ENCODE results near the gene RNF168.
"Not testable (repeated sequence)": the region's sequence is repeated elsewhere in the genome, so short reads cannot be mapped to it uniquely, and the experiment has no call there.

Gene RNF168

GRCh38 chr3:196514350-196514716 lies 10.8 kb upstream of the RNF168 start:
- no peak for DNase-seq

DNA sequence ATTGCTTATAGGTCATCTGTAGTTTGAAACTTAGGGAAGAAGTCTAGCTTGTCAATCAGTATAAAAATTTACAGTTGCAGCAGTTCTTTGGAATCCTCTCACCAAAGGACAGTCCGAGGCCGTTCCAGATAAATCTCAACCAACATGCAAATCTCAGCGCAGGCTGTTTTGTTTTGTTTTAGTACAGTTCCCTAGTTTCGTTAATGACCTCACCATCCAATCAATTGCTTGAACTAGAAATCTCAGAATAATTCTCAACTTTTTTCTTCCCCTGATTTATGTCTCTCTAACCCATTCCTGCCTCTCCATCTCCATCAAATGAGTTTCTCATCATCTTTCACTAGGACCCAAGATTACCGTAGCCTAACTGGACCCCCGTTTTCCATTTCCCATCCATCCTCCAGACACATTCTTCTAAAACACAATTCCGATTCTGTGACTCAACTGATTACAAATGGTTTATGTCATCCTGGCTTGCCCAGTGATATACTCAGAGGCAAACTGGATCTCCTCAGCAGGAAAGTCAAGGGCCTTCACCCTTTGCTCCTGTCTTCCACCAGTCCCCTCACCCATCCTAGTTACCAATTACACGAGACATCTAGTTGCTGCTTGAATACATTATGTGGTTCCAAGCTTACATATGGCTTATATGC lies 10.3 kb upstream of the RNF168 start:
- DNase-seq = peak; percentile 63

DNA sequence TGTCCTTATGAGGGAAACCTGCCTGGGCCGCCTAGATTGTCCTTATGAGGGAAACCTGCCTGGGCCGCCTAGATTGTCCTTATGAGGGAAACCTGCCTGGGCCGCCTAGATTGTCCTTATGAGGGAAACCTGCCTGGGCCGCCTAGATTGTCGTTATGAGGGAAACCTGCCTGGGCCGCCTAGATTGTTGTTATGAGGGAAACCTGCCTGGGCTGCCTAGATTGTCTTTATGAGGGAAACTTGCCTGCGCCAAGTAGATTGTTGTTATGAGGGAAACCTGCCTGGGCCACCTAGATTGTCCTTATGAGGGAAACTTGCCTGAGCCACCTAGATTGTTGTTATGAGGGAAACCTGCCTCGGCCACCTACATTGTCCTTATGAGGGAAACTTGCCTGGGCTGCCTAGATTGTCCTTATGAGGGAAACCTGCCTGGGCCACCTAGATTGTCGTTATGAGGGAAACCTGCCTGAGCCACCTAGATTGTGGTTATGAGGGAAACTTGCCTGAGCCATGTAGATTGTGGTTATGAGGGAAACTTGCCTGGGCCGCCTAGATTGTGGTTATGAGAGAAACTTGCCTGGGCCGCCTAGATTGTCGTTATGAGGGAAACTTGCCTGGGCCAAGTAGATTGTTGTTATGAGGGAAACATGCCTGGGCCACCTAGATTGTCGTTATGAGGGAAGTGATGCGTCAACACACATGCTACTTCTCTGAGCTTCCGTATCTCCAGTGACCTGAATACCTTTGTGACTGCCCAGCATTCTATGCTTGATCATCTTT lies 8.3 kb upstream of the RNF168 start:
- not testable (repeated sequence) for DNase-seq

DNA sequence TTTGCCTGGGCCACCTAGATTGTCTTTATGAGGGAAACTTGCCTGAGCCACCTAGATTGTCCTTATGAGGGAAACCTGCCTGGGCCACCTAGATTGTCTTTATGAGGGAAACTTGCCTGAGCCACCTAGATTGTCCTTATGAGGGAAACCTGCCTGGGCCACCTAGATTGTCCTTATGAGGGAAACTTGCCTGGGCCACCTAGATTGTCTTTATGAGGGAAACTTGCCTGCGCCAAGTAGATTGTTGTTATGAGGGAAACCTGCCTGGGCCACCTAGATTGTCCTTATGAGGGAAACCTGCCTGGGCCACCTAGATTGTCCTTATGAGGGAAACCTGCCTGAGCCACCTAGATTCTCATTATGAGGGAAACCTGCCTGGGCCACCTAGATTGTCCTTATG lies 7.5 kb upstream of the RNF168 start:
- DNase-seq = not testable (repeated sequence)

DNA sequence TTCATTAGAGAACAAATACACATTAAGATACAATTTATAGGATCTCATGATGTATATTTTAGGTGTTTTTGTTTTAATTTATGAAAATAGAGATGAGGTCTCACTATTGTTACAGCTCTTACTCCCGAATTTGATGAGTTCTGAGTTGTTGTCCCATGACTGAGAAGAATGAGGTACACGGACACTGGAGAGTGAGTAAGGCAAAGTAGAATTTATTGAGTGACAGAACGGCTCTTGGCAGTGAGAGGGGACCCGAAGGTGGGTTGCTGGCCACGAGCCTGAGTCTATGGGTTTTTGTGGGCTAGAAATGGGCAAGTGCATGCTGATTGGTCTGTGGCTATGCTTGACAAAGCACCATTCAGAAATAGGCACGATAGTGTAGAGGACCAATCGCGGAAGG lies 3.1 kb upstream of the RNF168 start:
- no peak for DNase-seq

GRCh38 chr3:196504556-196504955 lies 988 bp upstream of the RNF168 start:
- no peak for DNase-seq

DNA sequence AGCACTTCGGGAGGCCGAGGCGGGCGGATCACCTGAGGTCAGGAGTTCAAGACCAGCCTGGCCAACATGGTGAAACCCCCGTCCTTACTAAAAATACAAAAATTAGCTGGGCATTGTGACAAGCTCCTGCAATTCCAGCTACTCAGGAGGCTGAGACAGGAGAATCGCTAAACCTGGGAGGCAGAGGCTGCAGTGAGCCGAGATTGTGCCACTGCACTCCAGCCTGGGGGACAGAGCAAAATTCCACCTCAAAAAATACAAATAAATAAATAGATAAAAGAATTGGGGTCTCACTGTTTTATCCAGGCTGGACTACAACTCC lies 470 bp upstream of the RNF168 start:
- not testable (repeated sequence) for DNase-seq

- DNase-seq = peak; percentile 94
These were observed 783 bp downstream of the RNF168 start for GRCh38 chr3:196502775-196503195.

DNA sequence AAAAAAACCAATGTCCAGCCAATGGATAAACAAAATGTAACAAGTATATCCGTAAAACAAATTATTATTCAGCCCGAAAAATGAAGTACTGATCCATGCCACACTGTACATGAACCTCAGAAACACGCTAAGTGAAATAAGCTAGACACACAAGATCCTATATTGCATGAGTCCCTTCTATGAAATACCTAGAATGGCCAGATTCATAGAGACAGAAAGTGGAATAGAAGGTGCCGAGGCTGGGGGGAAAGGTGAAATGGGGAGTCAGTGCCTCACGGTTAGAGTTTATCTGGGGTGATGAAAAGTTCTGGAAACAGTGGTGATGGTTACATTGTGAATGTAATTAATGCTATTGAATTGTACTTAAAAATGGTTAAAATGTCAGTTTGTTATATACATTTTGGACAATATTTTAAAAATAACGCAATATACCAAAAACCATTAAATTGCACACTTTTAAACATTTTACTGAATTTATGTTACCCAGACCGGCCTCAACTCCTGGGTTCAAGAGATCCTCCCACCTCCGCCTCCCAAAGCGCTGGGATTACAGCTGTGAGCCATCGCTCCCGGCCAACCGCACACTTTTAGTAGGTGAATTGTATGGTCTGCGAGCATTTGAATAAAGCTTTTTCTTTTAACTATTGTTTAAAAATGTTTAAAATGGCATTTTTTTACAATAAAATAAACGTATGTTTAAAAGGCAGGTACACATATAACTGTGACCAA lies 2.1 kb downstream of the RNF168 start:
- peak; percentile 24 for DNase-seq

GRCh38 chr3:196499807-196500524 lies 3.6 kb downstream of the RNF168 start:
- no peak for DNase-seq

- DNase-seq = no peak
These were observed 4.5 kb downstream of the RNF168 start for GRCh38 chr3:196499061-196499460.

GRCh38 chr3:196498297-196498696 lies 5.3 kb downstream of the RNF168 start:
- DNase-seq = no peak

DNA sequence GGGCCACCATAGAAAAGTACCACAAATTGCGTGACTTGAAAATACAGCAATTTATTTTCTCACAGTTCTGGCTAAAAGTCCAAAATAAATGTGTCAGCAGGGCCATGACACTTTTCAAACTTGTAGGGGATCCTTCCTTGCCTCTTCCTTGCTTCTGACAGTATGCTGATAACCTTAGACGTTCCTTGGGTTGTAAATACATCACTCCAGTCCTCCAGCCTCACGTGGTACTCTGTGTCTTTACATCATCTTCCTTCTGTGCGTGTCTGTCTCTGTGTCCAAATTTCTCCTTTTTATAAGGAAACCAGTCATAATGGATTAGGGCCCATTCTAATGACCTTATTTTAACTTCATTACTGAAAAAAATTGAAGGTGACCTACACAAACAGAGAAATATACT lies 7.4 kb downstream of the RNF168 start:
- no peak for DNase-seq

DNA sequence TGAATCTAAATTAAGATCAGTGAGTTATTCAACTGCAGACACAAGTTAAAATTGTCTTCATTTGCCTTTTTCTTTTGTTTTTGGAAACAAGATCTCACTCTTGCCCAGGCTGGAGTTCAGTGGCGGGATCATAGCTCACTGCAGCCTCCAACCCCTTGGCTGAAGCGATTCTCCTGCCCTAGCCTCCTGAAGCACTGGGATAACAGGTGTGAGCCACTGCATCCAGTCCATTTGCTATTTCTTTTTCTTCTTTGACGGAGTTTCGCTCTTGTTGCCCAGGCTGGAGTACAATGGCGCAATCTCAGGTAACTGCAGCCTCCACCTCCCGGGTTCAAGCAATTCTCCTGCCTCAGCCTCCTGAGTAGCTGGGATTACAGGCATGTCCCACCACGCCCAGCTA lies 10.3 kb downstream of the RNF168 start:
- no peak for DNase-seq

- DNase-seq = no peak
These were observed 11.5 kb downstream of the RNF168 start for GRCh38 chr3:196492080-196492479.

DNA sequence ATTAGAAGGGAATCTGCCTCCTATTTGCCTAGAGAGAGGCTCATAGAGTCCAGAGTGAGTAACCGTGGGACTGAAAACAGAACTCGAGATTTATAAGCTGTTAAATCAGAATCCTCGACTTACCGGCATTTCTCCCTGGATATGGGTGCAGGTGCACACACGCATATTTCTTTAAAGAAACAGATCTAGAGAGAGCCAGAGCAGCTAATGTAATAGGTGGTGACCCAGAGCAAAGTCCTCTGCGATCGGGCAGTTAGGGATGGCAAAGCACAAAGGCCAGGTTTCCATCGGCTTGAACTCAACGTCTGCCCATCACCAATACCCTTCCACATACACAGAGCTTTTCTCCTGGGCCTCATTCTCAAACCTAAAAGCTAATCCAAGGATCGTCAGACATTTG lies 13.8 kb downstream of the RNF168 start:
- no peak for DNase-seq

DNA sequence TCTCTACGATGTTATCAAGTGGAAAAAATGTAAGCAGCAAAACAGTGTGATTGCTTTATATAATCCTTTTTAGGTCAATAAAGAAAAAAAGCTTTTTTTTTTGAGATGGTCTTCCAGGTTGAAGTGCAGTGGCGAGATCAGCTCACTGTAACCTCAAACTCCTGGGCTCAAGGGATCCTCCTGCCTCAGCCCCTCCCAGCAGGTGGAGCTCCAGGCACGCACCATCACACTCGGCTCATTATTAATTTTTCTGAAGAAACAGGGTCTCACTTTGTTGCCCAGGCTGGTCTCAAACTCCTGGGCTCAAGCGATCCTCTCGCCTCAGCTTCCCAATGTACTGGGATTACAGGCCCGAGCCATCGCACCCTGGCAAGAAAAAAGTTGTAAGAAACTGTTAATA lies 17.3 kb downstream of the RNF168 start:
- DNase-seq = no peak

- no peak for DNase-seq
These were observed 25.9 kb downstream of the RNF168 start for GRCh38 chr3:196477678-196478077.

DNA sequence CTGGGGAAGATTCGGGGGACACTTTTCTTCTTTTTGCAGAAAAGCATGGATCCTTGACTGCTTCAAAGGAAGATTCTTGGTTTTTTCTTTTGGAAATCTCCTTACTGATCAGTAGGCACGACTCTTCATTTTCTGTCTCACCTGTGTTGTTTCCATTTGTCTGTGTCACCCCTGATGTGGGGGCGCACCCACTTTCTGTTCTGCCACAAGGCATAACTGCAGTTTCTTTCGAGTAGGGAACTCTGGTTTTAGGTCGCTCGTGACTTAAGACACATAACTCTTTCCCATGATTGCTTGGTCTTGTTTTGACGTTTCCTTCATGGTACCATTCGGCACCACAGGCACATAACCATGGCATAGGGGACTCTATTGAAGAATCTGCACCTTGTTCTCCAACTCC lies 31.3 kb downstream of the RNF168 start:
- DNase-seq = no peak

DNA sequence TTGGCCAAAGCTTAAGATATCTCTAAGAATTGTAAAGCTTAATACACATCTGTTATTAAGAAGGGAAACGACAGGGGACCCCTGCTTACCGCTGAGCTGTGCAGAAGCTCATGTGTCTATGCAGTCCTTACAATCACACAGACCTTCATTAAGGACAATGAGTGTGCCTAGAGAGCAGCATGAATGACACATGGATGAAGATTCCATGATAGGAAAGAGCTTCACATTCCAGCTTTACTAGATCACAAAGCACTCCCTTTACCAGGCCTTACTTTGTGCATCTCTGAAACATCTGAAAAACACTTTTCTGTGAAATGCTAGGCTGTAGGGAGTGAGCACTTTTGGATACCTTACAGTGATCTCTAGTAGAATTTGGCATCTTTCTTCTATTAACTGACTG lies 32.0 kb downstream of the RNF168 start:
- no peak for DNase-seq

DNA sequence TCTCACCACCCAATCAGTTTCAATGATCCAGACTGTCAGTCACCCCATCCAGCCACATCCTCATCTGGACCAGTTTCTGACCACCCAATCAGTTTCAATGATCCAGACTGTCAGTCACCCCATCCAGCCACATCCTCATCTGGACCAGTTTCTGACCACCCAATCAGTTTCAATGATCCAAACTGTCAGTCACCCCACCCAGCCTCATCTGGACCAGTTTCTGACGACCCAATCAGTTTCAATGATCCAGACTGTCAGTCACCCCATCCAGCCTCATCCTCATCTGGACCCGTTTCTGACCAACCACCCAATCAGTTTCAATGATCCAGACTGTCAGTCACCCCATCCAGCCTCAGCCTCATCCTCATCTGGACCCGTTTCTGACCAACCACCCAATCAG lies 33.4 kb downstream of the RNF168 start:
- DNase-seq = not testable (repeated sequence)

- no peak for DNase-seq
These were observed 39.8 kb downstream of the RNF168 start for GRCh38 chr3:196463804-196464203.

GRCh38 chr3:196463478-196463756 lies 40.2 kb downstream of the RNF168 start:
- no peak for DNase-seq

Measured in HCEC 1CT (cell line).